Neural cell (in vitro differentiated cells): Measurements from ENCODE around the gene GPHN.

Source experiments
- EZH2 ChIP-seq: fragments of 200-600, 300-800 bp; shearing (Covaris generic), sonication (generic); IDR thresholded peaks from 2 replicates; pipeline ENCODE4 v1.6.1; 2014; ENCODE audit warnings: antibody characterized with exemption, low read length, borderline replicate concordance, mild to moderate bottlenecking; ENCODE audit not compliant: insufficient read depth, poor library complexity, severe bottlenecking
- POLR2AphosphoS5 ChIP-seq: IDR thresholded peaks from 2 replicates; pipeline ENCODE4 v1.6.1; 2012
- RAD21 ChIP-seq: fragments of 450-650 bp; conservative IDR thresholded peaks from 2 replicates; pipeline ENCODE4 v1.6.1; 2014; ENCODE audit warnings: antibody characterized with exemption, mild to moderate bottlenecking, moderate library complexity
- SMC3 ChIP-seq: fragments of 450-650 bp; conservative IDR thresholded peaks from 2 replicates; pipeline ENCODE4 v1.6.1; 2014; ENCODE audit warnings: antibody characterized with exemption, mild to moderate bottlenecking, moderate library complexity; ENCODE audit not compliant: poor library complexity
- TF ChIP-seq, protein P1 (sequence below): fragments of 450-650 bp; IDR thresholded peaks from 2 replicates; pipeline ENCODE4 v1.5.1; 2014; ENCODE audit warnings: antibody characterized with exemption, mild to moderate bottlenecking, moderate library complexity; ENCODE audit not compliant: poor library complexity, severe bottlenecking
- TF ChIP-seq, protein P2 (sequence below): IDR thresholded peaks from 2 replicates; pipeline ENCODE4 v1.6.1; 2012; ENCODE audit warnings: borderline replicate concordance

DNA sequence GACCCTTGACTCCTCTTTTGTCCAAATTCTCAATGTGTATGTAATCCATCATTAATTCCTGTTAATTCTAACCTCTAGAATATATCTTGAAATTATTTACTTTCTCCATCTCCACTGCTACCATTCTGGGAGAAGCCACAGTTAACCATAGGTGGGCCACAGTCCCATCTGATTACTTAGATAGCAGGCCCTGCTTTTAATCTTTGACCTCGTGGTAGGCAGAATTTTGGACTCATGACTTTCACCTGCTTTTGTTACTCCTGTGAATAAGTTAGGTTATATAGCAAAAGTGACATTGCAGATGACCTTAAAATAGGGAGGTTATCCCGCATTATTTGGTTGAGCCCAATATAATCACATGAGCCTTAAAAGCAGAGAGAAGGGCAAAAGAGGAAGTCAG is 264.2 kb downstream of the GPHN start:
- TF ChIP-seq RAD21 (no peak), EZH2 (no peak), POLR2AphosphoS5 (no peak), SMC3 (no peak)
- TF ChIP-seq, protein P1, sequence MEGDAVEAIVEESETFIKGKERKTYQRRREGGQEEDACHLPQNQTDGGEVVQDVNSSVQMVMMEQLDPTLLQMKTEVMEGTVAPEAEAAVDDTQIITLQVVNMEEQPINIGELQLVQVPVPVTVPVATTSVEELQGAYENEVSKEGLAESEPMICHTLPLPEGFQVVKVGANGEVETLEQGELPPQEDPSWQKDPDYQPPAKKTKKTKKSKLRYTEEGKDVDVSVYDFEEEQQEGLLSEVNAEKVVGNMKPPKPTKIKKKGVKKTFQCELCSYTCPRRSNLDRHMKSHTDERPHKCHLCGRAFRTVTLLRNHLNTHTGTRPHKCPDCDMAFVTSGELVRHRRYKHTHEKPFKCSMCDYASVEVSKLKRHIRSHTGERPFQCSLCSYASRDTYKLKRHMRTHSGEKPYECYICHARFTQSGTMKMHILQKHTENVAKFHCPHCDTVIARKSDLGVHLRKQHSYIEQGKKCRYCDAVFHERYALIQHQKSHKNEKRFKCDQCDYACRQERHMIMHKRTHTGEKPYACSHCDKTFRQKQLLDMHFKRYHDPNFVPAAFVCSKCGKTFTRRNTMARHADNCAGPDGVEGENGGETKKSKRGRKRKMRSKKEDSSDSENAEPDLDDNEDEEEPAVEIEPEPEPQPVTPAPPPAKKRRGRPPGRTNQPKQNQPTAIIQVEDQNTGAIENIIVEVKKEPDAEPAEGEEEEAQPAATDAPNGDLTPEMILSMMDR = no peak
- TF ChIP-seq, protein P2, sequence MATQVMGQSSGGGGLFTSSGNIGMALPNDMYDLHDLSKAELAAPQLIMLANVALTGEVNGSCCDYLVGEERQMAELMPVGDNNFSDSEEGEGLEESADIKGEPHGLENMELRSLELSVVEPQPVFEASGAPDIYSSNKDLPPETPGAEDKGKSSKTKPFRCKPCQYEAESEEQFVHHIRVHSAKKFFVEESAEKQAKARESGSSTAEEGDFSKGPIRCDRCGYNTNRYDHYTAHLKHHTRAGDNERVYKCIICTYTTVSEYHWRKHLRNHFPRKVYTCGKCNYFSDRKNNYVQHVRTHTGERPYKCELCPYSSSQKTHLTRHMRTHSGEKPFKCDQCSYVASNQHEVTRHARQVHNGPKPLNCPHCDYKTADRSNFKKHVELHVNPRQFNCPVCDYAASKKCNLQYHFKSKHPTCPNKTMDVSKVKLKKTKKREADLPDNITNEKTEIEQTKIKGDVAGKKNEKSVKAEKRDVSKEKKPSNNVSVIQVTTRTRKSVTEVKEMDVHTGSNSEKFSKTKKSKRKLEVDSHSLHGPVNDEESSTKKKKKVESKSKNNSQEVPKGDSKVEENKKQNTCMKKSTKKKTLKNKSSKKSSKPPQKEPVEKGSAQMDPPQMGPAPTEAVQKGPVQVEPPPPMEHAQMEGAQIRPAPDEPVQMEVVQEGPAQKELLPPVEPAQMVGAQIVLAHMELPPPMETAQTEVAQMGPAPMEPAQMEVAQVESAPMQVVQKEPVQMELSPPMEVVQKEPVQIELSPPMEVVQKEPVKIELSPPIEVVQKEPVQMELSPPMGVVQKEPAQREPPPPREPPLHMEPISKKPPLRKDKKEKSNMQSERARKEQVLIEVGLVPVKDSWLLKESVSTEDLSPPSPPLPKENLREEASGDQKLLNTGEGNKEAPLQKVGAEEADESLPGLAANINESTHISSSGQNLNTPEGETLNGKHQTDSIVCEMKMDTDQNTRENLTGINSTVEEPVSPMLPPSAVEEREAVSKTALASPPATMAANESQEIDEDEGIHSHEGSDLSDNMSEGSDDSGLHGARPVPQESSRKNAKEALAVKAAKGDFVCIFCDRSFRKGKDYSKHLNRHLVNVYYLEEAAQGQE = no peak
